Measurements from ENCODE around the gene COPS9. TPM values are rescaled to one million over a fixed set of nuclear protein-coding genes. Genes with fewer than 3 reads are reported as not detected.

COPS9 gene
- total and polyA plus RNA-seq, 2 experiments from 2014 or later, result 91.7 to 629 TPM

DNA sequence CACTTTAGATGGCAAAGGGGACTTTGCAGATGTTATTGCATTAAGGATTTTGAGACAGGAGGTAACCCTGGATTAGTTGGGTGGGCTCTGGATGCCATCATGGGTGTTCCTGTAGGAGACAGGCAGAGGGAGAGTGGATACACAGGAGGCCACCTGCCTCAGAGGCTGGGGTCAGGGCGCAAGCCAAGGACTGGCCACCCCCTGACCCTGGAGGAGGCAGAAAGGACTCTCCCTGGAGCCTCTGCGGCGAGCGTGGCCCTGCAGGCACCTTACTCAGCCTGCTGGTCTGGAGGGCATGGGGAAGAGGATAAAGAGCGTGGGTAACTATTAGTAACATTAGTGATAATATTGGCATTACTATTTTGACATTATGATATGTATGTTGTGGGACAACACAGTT is 25.9 kb upstream of the COPS9 start:
- no peak overlapping the region for H3K4me3 ChIP-seq
- H3K4me1 Mint-ChIP-seq, result peaks cover 3% of the 10 kb centered on the region; the same call in 2 of the 3 replicates
- H3K9me3 Mint-ChIP-seq, result peaks cover 5% of the 10 kb centered on the region
- H3F3A ChIP-seq (replicated peaks; ENCODE audit: low read depth), result peaks cover 7% of the 10 kb centered on the region
- no peaks in the 10 kb centered on the region for H3K4me1 ChIP-seq (ENCODE audit: insufficient read depth)
- H2AFZ ChIP-seq, result no peak overlapping the region
- H3K36me3 ChIP-seq (ENCODE audit: insufficient read depth), result no peaks in the 10 kb centered on the region
- no peak overlapping the region for H3K4me2 ChIP-seq
- H3K4me3 Mint-ChIP-seq, result no peak overlapping the region
- DNase-seq (ENCODE audit: low spot score) (no peak), ATAC-seq (no peak)
- H3K27ac Mint-ChIP-seq, result no peak overlapping the region
- H3K79me2 ChIP-seq (replicated peaks; ENCODE audit: insufficient read depth), result no peaks in the 10 kb centered on the region
- no peaks in the 10 kb centered on the region for H3K27me3 ChIP-seq (ENCODE audit: insufficient read depth)
- H3K27ac ChIP-seq (ENCODE audit: low read depth), result no peak overlapping the region
- TF ChIP-seq POLR2AphosphoS5 (IDR thresholded peaks at IDR 0.05; ENCODE audit: low read depth) (no peak), EZH2 (IDR thresholded peaks at IDR 0.05; ENCODE audit: low read depth, unreplicated experiment) (no peak), ZNF331 (CRISPR knock-in tag; IDR thresholded peaks at IDR 0.05; ENCODE audit: low read depth) (no peak), STAT1 (IDR thresholded peaks at IDR 0.05; ENCODE audit: unreplicated experiment) (no peak), NANOG (IDR thresholded peaks at IDR 0.05; ENCODE audit: borderline replicate concordance) (no peak), CREB1 (CRISPR knock-in tag; IDR thresholded peaks at IDR 0.05; ENCODE audit: low read depth) (no peak), ZNF114 (CRISPR knock-in tag; IDR thresholded peaks at IDR 0.05) (no peak), JUNB (IDR thresholded peaks at IDR 0.05; ENCODE audit: unreplicated experiment) (no peak), EZH2phosphoT487 (IDR thresholded peaks at IDR 0.05; ENCODE audit: unreplicated experiment) (no peak)
- TF ChIP-seq, protein P1, sequence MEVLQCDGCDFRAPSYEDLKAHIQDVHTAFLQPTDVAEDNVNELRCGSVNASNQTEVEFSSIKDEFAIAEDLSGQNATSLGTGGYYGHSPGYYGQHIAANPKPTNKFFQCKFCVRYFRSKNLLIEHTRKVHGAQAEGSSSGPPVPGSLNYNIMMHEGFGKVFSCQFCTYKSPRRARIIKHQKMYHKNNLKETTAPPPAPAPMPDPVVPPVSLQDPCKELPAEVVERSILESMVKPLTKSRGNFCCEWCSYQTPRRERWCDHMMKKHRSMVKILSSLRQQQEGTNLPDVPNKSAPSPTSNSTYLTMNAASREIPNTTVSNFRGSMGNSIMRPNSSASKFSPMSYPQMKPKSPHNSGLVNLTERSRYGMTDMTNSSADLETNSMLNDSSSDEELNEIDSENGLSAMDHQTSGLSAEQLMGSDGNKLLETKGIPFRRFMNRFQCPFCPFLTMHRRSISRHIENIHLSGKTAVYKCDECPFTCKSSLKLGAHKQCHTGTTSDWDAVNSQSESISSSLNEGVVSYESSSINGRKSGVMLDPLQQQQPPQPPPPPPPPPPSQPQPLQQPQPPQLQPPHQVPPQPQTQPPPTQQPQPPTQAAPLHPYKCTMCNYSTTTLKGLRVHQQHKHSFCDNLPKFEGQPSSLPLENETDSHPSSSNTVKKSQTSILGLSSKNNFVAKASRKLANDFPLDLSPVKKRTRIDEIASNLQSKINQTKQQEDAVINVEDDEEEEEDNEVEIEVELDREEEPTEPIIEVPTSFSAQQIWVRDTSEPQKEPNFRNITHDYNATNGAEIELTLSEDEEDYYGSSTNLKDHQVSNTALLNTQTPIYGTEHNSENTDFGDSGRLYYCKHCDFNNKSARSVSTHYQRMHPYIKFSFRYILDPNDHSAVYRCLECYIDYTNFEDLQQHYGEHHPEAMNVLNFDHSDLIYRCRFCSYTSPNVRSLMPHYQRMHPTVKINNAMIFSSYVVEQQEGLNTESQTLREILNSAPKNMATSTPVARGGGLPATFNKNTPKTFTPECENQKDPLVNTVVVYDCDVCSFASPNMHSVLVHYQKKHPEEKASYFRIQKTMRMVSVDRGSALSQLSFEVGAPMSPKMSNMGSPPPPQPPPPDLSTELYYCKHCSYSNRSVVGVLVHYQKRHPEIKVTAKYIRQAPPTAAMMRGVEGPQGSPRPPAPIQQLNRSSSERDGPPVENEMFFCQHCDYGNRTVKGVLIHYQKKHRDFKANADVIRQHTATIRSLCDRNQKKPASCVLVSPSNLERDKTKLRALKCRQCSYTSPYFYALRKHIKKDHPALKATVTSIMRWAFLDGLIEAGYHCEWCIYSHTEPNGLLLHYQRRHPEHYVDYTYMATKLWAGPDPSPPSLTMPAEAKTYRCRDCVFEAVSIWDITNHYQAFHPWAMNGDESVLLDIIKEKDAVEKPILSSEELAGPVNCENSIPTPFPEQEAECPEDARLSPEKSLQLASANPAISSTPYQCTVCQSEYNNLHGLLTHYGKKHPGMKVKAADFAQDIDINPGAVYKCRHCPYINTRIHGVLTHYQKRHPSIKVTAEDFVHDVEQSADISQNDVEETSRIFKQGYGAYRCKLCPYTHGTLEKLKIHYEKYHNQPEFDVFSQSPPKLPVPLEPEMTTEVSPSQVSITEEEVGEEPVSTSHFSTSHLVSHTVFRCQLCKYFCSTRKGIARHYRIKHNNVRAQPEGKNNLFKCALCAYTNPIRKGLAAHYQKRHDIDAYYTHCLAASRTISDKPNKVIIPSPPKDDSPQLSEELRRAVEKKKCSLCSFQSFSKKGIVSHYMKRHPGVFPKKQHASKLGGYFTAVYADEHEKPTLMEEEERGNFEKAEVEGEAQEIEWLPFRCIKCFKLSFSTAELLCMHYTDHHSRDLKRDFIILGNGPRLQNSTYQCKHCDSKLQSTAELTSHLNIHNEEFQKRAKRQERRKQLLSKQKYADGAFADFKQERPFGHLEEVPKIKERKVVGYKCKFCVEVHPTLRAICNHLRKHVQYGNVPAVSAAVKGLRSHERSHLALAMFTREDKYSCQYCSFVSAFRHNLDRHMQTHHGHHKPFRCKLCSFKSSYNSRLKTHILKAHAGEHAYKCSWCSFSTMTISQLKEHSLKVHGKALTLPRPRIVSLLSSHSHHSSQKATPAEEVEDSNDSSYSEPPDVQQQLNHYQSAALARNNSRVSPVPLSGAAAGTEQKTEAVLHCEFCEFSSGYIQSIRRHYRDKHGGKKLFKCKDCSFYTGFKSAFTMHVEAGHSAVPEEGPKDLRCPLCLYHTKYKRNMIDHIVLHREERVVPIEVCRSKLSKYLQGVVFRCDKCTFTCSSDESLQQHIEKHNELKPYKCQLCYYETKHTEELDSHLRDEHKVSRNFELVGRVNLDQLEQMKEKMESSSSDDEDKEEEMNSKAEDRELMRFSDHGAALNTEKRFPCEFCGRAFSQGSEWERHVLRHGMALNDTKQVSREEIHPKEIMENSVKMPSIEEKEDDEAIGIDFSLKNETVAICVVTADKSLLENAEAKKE (CRISPR knock-in tag; IDR thresholded peaks at IDR 0.05), result no peak
- TF ChIP-seq, protein P2, sequence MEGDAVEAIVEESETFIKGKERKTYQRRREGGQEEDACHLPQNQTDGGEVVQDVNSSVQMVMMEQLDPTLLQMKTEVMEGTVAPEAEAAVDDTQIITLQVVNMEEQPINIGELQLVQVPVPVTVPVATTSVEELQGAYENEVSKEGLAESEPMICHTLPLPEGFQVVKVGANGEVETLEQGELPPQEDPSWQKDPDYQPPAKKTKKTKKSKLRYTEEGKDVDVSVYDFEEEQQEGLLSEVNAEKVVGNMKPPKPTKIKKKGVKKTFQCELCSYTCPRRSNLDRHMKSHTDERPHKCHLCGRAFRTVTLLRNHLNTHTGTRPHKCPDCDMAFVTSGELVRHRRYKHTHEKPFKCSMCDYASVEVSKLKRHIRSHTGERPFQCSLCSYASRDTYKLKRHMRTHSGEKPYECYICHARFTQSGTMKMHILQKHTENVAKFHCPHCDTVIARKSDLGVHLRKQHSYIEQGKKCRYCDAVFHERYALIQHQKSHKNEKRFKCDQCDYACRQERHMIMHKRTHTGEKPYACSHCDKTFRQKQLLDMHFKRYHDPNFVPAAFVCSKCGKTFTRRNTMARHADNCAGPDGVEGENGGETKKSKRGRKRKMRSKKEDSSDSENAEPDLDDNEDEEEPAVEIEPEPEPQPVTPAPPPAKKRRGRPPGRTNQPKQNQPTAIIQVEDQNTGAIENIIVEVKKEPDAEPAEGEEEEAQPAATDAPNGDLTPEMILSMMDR (conservative IDR thresholded peaks at IDR 0.05; ENCODE audit: low read depth in 2 of 2), result no peak
- TF ChIP-seq, protein P3, sequence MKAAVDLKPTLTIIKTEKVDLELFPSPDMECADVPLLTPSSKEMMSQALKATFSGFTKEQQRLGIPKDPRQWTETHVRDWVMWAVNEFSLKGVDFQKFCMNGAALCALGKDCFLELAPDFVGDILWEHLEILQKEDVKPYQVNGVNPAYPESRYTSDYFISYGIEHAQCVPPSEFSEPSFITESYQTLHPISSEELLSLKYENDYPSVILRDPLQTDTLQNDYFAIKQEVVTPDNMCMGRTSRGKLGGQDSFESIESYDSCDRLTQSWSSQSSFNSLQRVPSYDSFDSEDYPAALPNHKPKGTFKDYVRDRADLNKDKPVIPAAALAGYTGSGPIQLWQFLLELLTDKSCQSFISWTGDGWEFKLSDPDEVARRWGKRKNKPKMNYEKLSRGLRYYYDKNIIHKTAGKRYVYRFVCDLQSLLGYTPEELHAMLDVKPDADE (IDR thresholded peaks at IDR 0.05), result no peak
- TF ChIP-seq, protein P4, sequence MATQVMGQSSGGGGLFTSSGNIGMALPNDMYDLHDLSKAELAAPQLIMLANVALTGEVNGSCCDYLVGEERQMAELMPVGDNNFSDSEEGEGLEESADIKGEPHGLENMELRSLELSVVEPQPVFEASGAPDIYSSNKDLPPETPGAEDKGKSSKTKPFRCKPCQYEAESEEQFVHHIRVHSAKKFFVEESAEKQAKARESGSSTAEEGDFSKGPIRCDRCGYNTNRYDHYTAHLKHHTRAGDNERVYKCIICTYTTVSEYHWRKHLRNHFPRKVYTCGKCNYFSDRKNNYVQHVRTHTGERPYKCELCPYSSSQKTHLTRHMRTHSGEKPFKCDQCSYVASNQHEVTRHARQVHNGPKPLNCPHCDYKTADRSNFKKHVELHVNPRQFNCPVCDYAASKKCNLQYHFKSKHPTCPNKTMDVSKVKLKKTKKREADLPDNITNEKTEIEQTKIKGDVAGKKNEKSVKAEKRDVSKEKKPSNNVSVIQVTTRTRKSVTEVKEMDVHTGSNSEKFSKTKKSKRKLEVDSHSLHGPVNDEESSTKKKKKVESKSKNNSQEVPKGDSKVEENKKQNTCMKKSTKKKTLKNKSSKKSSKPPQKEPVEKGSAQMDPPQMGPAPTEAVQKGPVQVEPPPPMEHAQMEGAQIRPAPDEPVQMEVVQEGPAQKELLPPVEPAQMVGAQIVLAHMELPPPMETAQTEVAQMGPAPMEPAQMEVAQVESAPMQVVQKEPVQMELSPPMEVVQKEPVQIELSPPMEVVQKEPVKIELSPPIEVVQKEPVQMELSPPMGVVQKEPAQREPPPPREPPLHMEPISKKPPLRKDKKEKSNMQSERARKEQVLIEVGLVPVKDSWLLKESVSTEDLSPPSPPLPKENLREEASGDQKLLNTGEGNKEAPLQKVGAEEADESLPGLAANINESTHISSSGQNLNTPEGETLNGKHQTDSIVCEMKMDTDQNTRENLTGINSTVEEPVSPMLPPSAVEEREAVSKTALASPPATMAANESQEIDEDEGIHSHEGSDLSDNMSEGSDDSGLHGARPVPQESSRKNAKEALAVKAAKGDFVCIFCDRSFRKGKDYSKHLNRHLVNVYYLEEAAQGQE (IDR thresholded peaks at IDR 0.05; ENCODE audit: unreplicated experiment), result no peak
- no peaks in the 10 kb centered on the region for H3K9me2 ChIP-seq (ENCODE audit: insufficient read depth)
- no peaks in the 10 kb centered on the region for H4K20me1 ChIP-seq (replicated peaks; ENCODE audit: insufficient read depth)
- no peaks in the 10 kb centered on the region for H3K36me3 Mint-ChIP-seq (ENCODE audit: low read depth)
- H3K27me3 Mint-ChIP-seq (ENCODE audit: insufficient read depth, low read depth, poor library complexity), result peaks cover 6% of the 10 kb centered on the region

Data from GM23338 (cell line).